ENCODE measurements around the gene PBLD.
"Not testable (repeated sequence)": the region's sequence is repeated elsewhere in the genome, so short reads cannot be mapped to it uniquely, and the experiment has no call there.

PBLD gene

DNA sequence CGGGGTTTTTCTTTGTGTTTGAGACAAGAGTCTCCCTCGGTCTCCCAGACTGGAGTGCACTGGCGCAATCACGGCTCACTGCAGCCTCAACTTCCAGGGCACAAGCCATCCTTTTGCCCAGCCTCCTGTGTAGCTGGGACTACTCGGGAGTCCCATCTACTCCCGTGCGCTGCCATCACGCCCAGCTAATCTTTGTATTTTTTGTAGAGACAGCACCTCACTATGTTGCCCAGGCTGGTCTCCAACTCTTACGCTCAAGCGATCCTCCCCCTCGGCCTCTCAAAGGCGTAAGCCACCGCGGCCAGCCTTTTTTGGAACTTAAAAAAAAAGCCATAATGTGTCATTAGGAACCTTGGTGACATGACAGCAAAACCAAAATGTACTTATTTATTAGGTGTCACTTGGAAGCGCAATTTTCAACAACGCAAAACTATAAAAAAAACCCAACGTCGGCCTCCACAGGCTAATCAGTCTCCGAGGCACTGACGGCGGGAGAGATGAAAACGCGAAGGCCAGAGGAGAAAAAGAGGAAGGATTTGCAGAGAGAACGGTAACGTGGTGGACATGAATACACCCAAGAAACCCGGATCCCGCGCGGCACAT is 1.8 kb downstream of the PBLD start:
- DNase-seq, result peak in 1 of 2 donors; percentile 4

- DNase-seq, result no peak
These were observed 3.2 kb downstream of the PBLD start for GRCh38 chr10:68329506-68329861.

- DNase-seq, result peak; percentile 60 to 81
These were observed 4.6 kb downstream of the PBLD start for GRCh38 chr10:68327889-68328786.

DNA sequence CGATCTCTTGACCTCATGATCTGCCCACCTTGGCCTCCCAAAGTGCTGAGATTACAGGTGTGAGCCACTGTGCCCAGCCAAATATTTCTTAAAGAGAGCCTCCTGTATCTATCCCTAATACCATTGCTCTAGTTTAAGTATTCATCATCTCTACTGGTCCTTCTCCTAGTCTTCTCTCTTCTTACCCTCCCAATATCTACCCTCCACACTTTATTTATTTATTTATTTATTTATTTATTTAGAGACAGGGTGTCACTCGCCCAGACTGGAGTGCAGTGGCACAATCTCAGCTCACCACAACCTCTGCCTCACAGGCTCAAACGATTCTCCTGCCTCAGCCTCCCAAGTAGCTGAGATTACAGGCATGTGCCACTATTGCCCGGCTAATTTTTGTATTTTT is 8.3 kb downstream of the PBLD start:
- not testable (repeated sequence) for DNase-seq

DNA sequence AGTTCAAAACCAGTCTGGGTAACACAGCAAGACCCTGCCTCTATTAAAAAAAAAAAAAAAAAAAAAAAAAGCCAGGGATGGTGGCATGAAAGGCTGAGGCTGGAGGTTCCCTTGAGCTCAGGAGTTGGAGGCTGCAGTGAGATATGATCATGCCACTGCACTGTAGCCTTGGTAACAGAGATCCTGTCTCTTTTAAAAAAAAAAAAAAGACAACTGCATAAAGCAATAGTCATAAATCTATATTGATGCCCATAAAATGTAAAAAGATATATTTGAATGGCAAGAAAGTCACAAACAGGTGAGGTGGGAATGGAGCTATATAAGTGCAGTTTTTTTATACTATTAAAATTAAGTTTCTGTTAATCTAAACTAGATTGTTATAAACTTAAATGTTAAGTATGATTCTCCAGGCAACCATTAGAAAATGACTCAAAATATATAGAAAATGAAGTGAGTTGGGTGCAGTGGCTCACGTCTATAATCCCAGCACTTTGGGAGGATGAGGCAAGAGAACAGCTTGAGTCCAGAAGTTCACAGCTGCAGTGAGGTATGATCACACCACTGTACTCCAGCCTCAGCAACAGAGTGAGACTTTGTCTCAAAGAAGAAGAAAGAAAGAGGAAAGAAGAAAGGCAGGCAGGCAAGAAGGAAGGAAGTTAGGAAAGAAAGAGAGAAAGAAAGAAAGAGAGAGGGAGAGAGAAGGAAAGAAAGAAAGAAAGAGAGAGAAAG is 14.2 kb downstream of the PBLD start:
- DNase-seq, result no peak

DNA sequence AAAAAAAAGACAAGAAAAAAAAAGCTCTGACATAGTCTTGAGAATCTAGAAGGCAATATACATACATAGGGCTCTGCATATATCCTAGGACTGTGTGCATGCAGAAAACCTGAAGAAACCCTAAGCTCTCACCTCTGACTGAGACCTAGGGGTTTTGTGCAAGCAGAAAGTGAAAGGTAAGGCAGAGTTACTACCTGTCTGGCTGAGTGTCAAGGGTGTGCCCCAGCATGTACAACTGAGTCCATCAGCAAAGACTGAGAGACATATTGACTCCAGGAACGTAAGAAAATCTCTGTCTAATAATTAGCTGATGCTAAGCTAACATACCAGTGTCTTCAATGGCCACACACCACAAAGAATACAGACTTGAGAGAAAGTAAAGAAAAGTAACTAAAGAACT is 17.1 kb downstream of the PBLD start:
- no peak for DNase-seq

GRCh38 chr10:68314930-68315329 is 17.8 kb downstream of the PBLD start:
- not testable (repeated sequence) for DNase-seq

DNA sequence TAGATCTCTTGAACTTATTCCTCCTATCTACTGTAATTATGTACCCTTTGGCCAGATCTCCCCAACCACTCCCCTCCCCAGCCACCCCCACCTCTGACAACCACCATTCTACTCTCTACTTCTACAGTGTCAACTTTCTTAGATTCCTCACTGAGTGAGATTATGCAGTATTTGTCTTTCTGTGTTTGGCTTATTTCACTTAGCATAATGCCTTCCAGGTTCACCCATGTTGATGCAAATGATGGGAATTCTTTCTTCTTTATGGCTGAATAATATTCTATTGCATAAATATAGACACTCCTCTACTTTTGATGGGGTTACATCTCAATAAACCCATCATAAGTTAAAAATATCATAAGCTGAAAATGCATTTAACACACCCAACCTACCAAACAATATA is 22.2 kb downstream of the PBLD start:
- DNase-seq, result no peak

DNA sequence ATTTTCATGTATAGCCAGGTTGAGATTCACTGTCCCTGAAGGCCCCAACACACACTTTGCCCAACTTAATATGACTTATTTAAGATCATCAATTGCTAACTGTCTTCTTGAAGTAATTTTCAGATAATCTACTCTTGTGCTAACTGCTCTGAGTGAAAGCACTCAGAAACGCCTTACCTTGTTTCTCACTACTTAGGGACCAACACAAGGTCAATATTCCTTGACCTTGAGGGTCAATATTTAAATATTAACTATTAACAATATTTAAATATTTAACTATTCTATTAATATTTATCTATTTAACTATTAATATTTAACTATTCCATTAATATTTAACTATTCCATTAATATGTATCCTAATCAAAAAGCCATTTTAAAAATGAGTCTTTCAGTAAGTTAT is 26.9 kb downstream of the PBLD start:
- DNase-seq, result no peak

- no peak for DNase-seq
These were observed 28.8 kb downstream of the PBLD start for GRCh38 chr10:68303849-68304412.

DNA sequence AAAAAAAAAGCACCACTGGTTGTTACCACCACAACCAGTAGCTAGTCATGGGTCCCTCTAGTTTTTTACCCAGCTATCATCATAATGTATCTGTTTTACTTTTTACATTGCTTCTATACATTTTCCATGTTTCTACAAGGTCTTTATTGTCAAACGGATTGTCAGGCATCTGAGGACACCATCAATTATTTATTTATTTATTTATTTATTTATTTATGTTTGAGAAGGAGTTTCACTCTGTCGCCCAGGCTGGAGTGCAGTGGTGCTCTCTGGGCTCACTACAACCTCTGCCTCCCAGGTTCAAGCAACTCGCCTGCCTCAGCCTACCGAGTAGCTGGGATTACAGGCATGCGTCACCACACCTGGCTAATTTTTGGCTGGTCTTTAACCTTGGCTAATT is 29.9 kb downstream of the PBLD start:
- no peak for DNase-seq

DNA sequence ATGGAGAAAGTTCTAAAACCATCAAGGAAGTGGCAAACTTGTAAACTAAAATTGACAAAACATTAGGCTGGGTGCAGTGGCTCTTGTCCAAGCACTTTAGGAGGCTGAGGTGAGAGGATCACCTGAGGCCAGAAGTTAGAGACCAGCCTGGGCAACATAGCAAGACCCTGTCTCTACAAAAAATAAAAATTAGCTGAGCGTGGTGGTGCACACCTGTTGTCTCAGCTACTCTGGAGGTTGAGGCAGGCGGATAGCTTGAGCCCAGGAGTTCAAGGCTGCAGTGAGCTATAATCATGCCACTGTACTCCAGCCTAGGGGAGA is 30.3 kb downstream of the PBLD start:
- no peak for DNase-seq

DNA sequence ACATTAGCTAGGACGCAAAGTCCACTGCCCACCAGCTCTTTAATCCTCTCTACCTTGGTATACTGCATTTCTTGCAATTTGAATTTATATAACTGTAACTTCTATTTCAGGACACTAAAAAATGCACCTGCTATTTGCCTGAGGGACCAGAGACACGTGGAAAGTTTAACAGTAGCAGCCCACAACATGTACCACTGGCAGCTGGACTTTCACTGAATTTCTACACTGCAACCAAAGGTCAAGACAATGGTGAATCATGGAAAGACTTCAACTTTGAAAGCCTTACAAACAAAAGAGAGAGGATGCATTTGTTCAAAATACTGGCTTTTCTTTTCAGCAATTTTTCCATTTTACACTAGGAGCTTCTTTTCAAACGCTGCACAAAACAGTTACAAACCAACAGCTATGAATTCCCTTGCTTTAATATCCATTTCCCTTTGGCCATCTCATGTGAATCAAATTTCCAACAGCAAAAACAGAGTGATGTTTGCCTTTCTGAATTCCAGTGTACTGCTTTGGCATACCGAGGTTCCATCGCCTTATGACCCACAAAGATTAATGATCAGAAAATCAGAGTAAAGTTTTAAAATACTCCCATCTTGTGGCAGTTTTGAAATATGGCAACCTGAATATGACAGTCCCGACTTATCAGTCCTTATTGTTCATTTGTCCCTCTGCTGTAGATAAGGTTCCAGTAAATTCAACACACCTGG is 30.8 kb downstream of the PBLD start:
- peak; percentile 32 to 64 for DNase-seq

DNA sequence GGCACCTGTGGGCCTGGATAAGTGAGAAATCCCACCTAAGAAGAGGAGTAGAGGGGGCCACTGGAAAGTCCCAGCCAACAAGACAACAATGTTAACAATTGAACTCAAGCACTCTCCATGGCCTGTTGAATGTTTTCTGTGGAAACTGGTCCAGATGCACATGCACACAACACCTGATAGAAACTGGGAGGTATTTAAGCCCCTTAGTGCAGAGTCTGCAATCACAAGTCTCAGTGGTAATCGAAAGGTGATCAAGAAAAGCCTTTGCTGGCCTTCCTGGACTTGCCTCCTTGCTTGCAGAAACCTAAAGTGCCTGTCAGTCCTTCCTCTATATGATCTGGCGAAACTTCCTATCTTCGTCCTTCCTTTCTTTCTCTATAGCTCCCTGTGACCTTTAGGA is 31.4 kb downstream of the PBLD start:
- peak in 1 of 2 donors; percentile 4 for DNase-seq

DNA sequence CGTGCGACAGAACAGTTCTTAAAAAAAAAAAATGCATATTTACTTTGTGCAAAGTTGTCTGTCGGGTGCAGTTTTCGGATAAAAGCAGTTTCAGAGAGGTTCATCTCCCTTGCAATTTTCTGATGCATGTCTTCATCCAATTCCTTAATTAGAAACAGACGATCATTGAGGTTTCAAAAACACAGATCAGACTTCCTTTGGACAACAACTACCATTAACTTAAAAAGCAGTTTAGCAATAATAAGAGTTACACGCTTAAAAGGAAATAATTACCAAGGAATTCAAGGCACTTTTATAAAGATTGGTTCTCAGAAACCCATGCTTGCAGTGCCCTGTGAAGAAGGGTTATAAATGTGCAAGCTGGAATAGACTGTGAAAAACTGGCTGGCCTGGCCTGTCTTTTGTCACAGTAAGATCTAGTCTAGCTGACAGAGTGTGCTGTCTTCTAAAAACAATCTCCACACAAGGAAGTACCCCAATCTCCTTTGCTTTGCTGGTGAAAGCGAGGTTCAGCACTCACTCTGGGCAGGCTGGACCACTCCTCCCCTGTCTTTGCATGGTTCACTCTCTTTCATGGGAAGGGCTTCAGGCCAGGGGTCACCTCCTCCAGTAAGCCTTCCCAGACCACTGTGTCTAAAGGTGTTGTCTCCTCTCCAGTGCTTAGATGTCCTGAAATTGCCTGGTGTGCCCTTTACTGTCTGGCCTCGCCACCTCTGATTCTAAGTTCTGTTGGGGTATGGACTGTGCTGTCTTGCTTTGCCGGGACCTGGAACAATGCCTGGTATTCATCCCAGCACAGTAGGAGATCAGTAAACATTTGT is 35.7 kb downstream of the PBLD start:
- no peak for DNase-seq

GRCh38 chr10:68290736-68291135 is 42.0 kb downstream of the PBLD start:
- no peak for DNase-seq

DNA sequence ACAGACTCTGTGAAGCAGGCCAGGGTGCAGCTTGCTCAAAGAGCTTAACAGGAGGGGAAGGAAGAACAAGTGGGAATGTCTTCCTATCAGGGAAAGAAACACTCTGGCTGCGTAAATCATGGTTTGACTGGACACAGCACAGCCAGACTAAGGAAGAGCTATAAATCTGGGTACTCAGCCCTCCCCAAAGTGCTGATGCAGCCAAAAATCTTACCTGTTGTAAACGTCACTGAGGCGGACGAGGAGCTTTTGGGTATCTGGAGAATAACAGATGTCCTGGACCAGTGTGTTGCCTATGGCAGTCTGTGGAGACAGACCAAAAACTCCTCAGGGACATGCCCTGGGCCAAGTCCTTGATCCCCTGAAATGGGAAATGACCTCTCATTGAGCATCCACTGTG is 44.0 kb downstream of the PBLD start:
- DNase-seq, result no peak

DNA sequence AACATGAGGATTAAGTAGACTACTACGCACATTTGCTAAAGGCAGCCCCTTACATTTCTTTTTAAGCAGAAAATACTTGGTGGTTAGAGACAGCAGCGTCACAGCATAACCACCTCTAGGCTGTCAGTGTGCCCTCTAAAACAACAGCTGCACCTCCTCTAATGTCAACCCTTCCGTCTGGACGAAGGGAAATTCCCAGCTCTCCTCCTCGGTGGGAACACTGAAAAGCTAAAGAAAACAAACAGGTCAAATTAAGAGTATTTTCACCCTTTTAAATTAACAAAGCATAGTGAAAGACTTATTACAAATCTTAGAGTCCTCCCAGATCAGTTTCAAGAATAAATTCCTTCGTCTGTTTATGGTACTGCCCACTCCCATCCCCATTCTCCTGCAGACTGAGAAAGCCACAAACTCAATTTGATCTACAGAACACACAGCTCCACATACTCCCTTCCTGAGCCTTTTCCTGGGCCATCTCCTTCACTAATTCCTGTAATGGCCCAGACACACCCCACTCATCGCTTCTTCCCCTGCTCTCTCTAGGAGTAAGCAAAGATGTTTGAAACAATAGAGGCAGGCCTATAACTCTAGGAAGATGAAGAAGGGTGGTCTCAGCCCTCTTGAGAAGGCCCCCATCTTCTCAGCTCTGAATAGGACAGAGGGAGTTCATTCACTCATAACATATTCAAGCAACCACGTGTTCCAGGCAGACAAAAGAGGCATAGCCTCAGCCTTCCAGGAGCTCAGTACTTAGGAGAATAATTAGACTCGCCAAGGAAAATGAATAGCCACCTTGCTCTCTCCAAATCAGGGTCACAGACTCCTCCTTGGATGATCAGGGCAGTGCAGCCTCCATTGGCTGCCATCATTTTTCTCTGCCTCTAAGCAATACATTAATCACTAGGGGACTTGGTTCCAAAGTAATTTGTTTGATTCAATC is 48.4 kb downstream of the PBLD start:
- DNase-seq, result no peak

DNA sequence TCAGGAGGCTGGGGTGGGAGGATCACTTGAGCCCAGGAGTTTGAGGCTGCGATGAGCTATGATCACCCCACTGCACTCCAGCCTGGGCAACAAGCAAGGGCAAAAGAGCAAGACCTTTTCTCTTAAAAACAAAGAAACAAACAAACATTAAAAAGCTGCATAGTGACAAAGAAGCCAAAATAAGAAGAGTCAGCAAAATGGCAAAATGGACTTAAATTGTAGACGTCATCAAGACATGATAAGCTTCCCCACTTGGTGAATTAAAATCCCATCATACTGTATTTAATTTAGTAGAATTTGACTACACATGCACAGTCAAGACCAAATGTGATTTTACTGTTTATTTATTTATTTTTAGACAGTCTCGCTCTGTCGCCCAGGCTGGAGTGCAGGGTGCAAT is 52.0 kb downstream of the PBLD start:
- DNase-seq, result no peak

GRCh38 chr10:68278906-68279753 is 53.6 kb downstream of the PBLD start:
- not testable (repeated sequence) for DNase-seq
